D721Med (cell line): ENCODE data around the gene NCKAP5.

Source experiments
- DNase-seq: peaks from one replicate; pipeline ENCODE4 v3.0.0; 2011; ENCODE audit warnings: low spot score; ENCODE audit not compliant: insufficient read length
- FAIRE-seq: peaks from 2 replicates; lab custom pipeline; 2011; peaks lifted over from hg19 to GRCh38; lab: Jason Lieb, UNC
- CTCF ChIP-seq: IDR thresholded peaks from 2 replicates; pipeline ENCODE4 v1.5.1; 2012; ENCODE audit warnings: mild to moderate bottlenecking, control low read depth; ENCODE audit not compliant: insufficient read depth; ENCODE audit errors: missing control alignments

The NCKAP5 gene

GRCh38 chr2:133061874-133062593, 506.2 kb downstream of the NCKAP5 start:
- FAIRE-seq = peak; percentile 76
- TF ChIP-seq CTCF = no peak
- DNase-seq = no peak

- TF ChIP-seq CTCF = no peak
- FAIRE-seq (no peak), DNase-seq (no peak)
These were observed 514.0 kb downstream of the NCKAP5 start for GRCh38 chr2:133054297-133054696.

GRCh38 chr2:133053541-133053940, 514.7 kb downstream of the NCKAP5 start:
- no peak for DNase-seq
- FAIRE-seq = peak; percentile 67
- no peak for TF ChIP-seq CTCF

GRCh38 chr2:133045787-133046186, 522.5 kb downstream of the NCKAP5 start:
- TF ChIP-seq CTCF = no peak
- DNase-seq (no peak), FAIRE-seq (no peak)

GRCh38 chr2:133044556-133044955, 523.7 kb downstream of the NCKAP5 start:
- DNase-seq = no peak
- TF ChIP-seq CTCF = no peak
- no peak for FAIRE-seq

- no peak for DNase-seq
- no peak for TF ChIP-seq CTCF
- no peak for FAIRE-seq
These were observed 528.1 kb downstream of the NCKAP5 start for GRCh38 chr2:133040170-133040569.

GRCh38 chr2:133039531-133039930, 528.7 kb downstream of the NCKAP5 start:
- no peak for TF ChIP-seq CTCF
- no peak for DNase-seq
- FAIRE-seq = no peak
